ENCODE measurements around the gene BMP8A. TPM values are rescaled to one million over a fixed set of nuclear protein-coding genes. Genes with fewer than 3 reads are reported as not detected.
"Not testable (repeated sequence)": the region's sequence is repeated elsewhere in the genome, so short reads cannot be mapped to it uniquely, and the experiment has no call there.

The BMP8A gene
- polyA plus RNA-seq, 1 donor (not counting 4 experiments of a cell fraction or from before 2014, with no cell fraction given): not detected

- H3K4me2 ChIP-seq (ENCODE audit: control insufficient read depth, extremely low read depth, insufficient read depth, low read depth, low read length); H4K20me1 ChIP-seq (ENCODE audit: control insufficient read depth, extremely low read depth, insufficient read depth, low read length); H3K9me3 ChIP-seq (ENCODE audit: control insufficient read depth, low read depth, low read length); DNase-seq (ENCODE audit: low read depth, low spot score); dilution Hi-C loops (cut with MboI; ENCODE audit: extremely low pct_ligation_motif_present, low sequenced_read_pairs); H3K4me1 ChIP-seq (ENCODE audit: control insufficient read depth, extremely low read depth, insufficient read depth, low read length); H3K79me2 ChIP-seq (ENCODE audit: control insufficient read depth, insufficient read depth, low read length); H3K27me3 ChIP-seq (ENCODE audit: control insufficient read depth, extremely low read depth, insufficient read depth, low read length); H2AFZ ChIP-seq (ENCODE audit: control insufficient read depth, low read length); H3K27ac ChIP-seq (ENCODE audit: control insufficient read depth, insufficient read depth, low read length); H3K4me3 ChIP-seq (ENCODE audit: control insufficient read depth in 2 of 3, extremely low read depth in 1 of 3, insufficient read depth in 2 of 3, low read depth in 1 of 3, low read length in 3 of 3); H3K9ac ChIP-seq (ENCODE audit: control insufficient read depth, extremely low read depth, insufficient read depth, low read length); H3K36me3 ChIP-seq (ENCODE audit: control insufficient read depth in 2 of 2, extremely low read depth in 1 of 2, insufficient read depth in 2 of 2, low read length in 2 of 2); FAIRE-seq; H3K9me1 ChIP-seq (ENCODE audit: control insufficient read depth, extremely low read depth, insufficient read depth, low read length): not testable (repeated sequence)
Measured at GRCh38 chr1:39514710-39515124, 23.3 kb downstream of the BMP8A start.

- H3K9ac ChIP-seq (ENCODE audit: control insufficient read depth, extremely low read depth, insufficient read depth, low read length); H2AFZ ChIP-seq (ENCODE audit: control insufficient read depth, low read length); H4K20me1 ChIP-seq (ENCODE audit: control insufficient read depth, extremely low read depth, insufficient read depth, low read length); H3K4me1 ChIP-seq (ENCODE audit: control insufficient read depth, extremely low read depth, insufficient read depth, low read length); H3K79me2 ChIP-seq (ENCODE audit: control insufficient read depth, insufficient read depth, low read length); H3K27me3 ChIP-seq (ENCODE audit: control insufficient read depth, extremely low read depth, insufficient read depth, low read length); H3K4me2 ChIP-seq (ENCODE audit: control insufficient read depth, extremely low read depth, insufficient read depth, low read depth, low read length); DNase-seq (ENCODE audit: low read depth, low spot score); H3K9me3 ChIP-seq (ENCODE audit: control insufficient read depth, low read depth, low read length); H3K27ac ChIP-seq (ENCODE audit: control insufficient read depth, insufficient read depth, low read length); H3K36me3 ChIP-seq (ENCODE audit: control insufficient read depth in 2 of 2, extremely low read depth in 1 of 2, insufficient read depth in 2 of 2, low read length in 2 of 2); H3K9me1 ChIP-seq (ENCODE audit: control insufficient read depth, extremely low read depth, insufficient read depth, low read length); dilution Hi-C loops (cut with MboI; ENCODE audit: extremely low pct_ligation_motif_present, low sequenced_read_pairs): not testable (repeated sequence)
- peak; percentile 26 for FAIRE-seq
- peak overlapping the region in 1 of 3 experiments; percentile 8 for H3K4me3 ChIP-seq (ENCODE audit: control insufficient read depth in 2 of 3, extremely low read depth in 1 of 3, insufficient read depth in 2 of 3, low read depth in 1 of 3, low read length in 3 of 3)
Measured at GRCh38 chr1:39515131-39516086, 24.0 kb downstream of the BMP8A start.

DNA sequence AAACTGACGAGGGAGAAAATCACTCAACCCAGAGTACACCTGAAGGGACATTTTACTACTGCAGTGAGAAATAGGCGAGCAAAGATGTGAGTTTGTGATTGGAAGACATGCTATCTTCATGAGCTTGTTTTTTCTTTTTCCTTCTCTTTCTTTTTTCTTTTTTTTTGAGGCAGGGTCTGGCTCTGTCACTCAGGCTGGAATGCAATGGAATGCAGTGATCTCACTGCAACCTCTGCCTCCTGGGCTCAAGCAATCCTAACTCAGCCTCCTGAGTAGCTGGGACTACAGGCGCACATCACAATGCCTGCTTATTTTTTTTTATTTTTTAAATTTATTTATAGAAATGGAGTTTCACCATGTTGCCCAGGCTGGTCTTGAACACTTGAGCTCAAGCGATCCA, 25.4 kb downstream of the BMP8A start:
- H3K9me3 ChIP-seq (ENCODE audit: control insufficient read depth, low read depth, low read length); H3K4me1 ChIP-seq (ENCODE audit: control insufficient read depth, extremely low read depth, insufficient read depth, low read length); H3K9me1 ChIP-seq (ENCODE audit: control insufficient read depth, extremely low read depth, insufficient read depth, low read length); FAIRE-seq; dilution Hi-C loops (cut with MboI; ENCODE audit: extremely low pct_ligation_motif_present, low sequenced_read_pairs); H3K79me2 ChIP-seq (ENCODE audit: control insufficient read depth, insufficient read depth, low read length); DNase-seq (ENCODE audit: low read depth, low spot score); H3K4me2 ChIP-seq (ENCODE audit: control insufficient read depth, extremely low read depth, insufficient read depth, low read depth, low read length); H3K36me3 ChIP-seq (ENCODE audit: control insufficient read depth in 2 of 2, extremely low read depth in 1 of 2, insufficient read depth in 2 of 2, low read length in 2 of 2); H3K9ac ChIP-seq (ENCODE audit: control insufficient read depth, extremely low read depth, insufficient read depth, low read length); H3K27me3 ChIP-seq (ENCODE audit: control insufficient read depth, extremely low read depth, insufficient read depth, low read length); H3K27ac ChIP-seq (ENCODE audit: control insufficient read depth, insufficient read depth, low read length); H4K20me1 ChIP-seq (ENCODE audit: control insufficient read depth, extremely low read depth, insufficient read depth, low read length); H2AFZ ChIP-seq (ENCODE audit: control insufficient read depth, low read length); H3K4me3 ChIP-seq (ENCODE audit: control insufficient read depth in 2 of 3, extremely low read depth in 1 of 3, insufficient read depth in 2 of 3, low read depth in 1 of 3, low read length in 3 of 3): not testable (repeated sequence)

GRCh38 chr1:39517936-39518335, 26.5 kb downstream of the BMP8A start:
- H2AFZ ChIP-seq (ENCODE audit: control insufficient read depth, low read length); H3K9me1 ChIP-seq (ENCODE audit: control insufficient read depth, extremely low read depth, insufficient read depth, low read length); FAIRE-seq; H3K4me1 ChIP-seq (ENCODE audit: control insufficient read depth, extremely low read depth, insufficient read depth, low read length); H3K9ac ChIP-seq (ENCODE audit: control insufficient read depth, extremely low read depth, insufficient read depth, low read length); H3K27me3 ChIP-seq (ENCODE audit: control insufficient read depth, extremely low read depth, insufficient read depth, low read length); H3K27ac ChIP-seq (ENCODE audit: control insufficient read depth, insufficient read depth, low read length); H3K4me2 ChIP-seq (ENCODE audit: control insufficient read depth, extremely low read depth, insufficient read depth, low read depth, low read length); H3K36me3 ChIP-seq (ENCODE audit: control insufficient read depth in 2 of 2, extremely low read depth in 1 of 2, insufficient read depth in 2 of 2, low read length in 2 of 2); dilution Hi-C loops (cut with MboI; ENCODE audit: extremely low pct_ligation_motif_present, low sequenced_read_pairs); DNase-seq (ENCODE audit: low read depth, low spot score); H3K79me2 ChIP-seq (ENCODE audit: control insufficient read depth, insufficient read depth, low read length); H4K20me1 ChIP-seq (ENCODE audit: control insufficient read depth, extremely low read depth, insufficient read depth, low read length); H3K9me3 ChIP-seq (ENCODE audit: control insufficient read depth, low read depth, low read length); H3K4me3 ChIP-seq (ENCODE audit: control insufficient read depth in 2 of 3, extremely low read depth in 1 of 3, insufficient read depth in 2 of 3, low read depth in 1 of 3, low read length in 3 of 3): not testable (repeated sequence)

DNA sequence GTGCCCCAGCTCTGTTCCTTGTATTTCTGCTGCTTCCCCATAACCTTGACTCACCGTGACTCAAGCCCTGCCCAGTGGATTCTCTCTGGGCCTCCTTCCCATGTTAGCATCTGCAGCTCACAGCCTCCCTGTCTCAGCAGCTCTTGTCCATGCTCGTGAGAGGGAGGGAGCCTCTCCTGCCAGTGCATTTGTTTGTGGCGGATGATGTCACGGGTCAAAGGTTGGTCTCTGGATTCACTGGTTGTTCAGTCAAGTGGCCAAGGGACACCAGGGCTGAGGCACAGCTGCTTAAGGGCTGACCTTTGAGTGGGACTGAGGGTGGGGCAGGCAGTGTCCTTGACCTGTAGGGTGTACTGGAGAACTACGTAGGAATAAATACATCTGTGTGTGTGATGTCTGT, 27.9 kb downstream of the BMP8A start:
- H4K20me1 ChIP-seq (ENCODE audit: control insufficient read depth, extremely low read depth, insufficient read depth, low read length); H3K4me3 ChIP-seq (ENCODE audit: control insufficient read depth in 2 of 3, extremely low read depth in 1 of 3, insufficient read depth in 2 of 3, low read depth in 1 of 3, low read length in 3 of 3); H3K9me1 ChIP-seq (ENCODE audit: control insufficient read depth, extremely low read depth, insufficient read depth, low read length); H2AFZ ChIP-seq (ENCODE audit: control insufficient read depth, low read length); DNase-seq (ENCODE audit: low read depth, low spot score); H3K79me2 ChIP-seq (ENCODE audit: control insufficient read depth, insufficient read depth, low read length); H3K9ac ChIP-seq (ENCODE audit: control insufficient read depth, extremely low read depth, insufficient read depth, low read length); H3K9me3 ChIP-seq (ENCODE audit: control insufficient read depth, low read depth, low read length); H3K4me1 ChIP-seq (ENCODE audit: control insufficient read depth, extremely low read depth, insufficient read depth, low read length); H3K27ac ChIP-seq (ENCODE audit: control insufficient read depth, insufficient read depth, low read length); H3K27me3 ChIP-seq (ENCODE audit: control insufficient read depth, extremely low read depth, insufficient read depth, low read length); dilution Hi-C loops (cut with MboI; ENCODE audit: extremely low pct_ligation_motif_present, low sequenced_read_pairs); H3K36me3 ChIP-seq (ENCODE audit: control insufficient read depth in 2 of 2, extremely low read depth in 1 of 2, insufficient read depth in 2 of 2, low read length in 2 of 2); H3K4me2 ChIP-seq (ENCODE audit: control insufficient read depth, extremely low read depth, insufficient read depth, low read depth, low read length): not testable (repeated sequence)
- peak; percentile 56 for FAIRE-seq

All from keratinocyte (primary cell).